GM18873 (cell line): ENCODE results near the gene SEC61B.
"Not testable (repeated sequence)": the region's sequence is repeated elsewhere in the genome, so short reads cannot be mapped to it uniquely, and the experiment has no call there.

ENCODE experiments used
- ATAC-seq: cut with Tn5 transposase; IDR thresholded peaks from one replicate; pipeline ENCODE4 v1.9.1; 2021; ENCODE audit warnings: mild to moderate bottlenecking, moderate library complexity, moderate number of reproducible peaks; ENCODE audit not compliant: unreplicated experiment, low FRiP score

The SEC61B gene

GRCh38 chr9:99235926-99236634 is 14.0 kb downstream of the SEC61B start:
- ATAC-seq: peak; percentile 94

GRCh38 chr9:99237356-99237755 is 15.3 kb downstream of the SEC61B start:
- ATAC-seq: no peak

- not testable (repeated sequence) for ATAC-seq
Observed at GRCh38 chr9:99237849-99238248, 15.8 kb downstream of the SEC61B start.

- no peak for ATAC-seq
Observed at GRCh38 chr9:99238331-99238730, 16.2 kb downstream of the SEC61B start.

- no peak for ATAC-seq
Observed at GRCh38 chr9:99239341-99240060, 17.4 kb downstream of the SEC61B start.

- no peak for ATAC-seq
Observed at GRCh38 chr9:99241106-99241505, 19.0 kb downstream of the SEC61B start.

GRCh38 chr9:99244344-99245260 is 22.5 kb downstream of the SEC61B start:
- peak; percentile 88 for ATAC-seq

- peak; percentile 32 for ATAC-seq
Observed at GRCh38 chr9:99249619-99250018, 27.5 kb downstream of the SEC61B start.

- no peak for ATAC-seq
Observed at GRCh38 chr9:99251157-99251556, 29.1 kb downstream of the SEC61B start.

GRCh38 chr9:99253134-99253533 is 31.1 kb downstream of the SEC61B start:
- ATAC-seq: peak; percentile 22

- peak; percentile 78 for ATAC-seq
Observed at GRCh38 chr9:99253772-99254431, 31.8 kb downstream of the SEC61B start.

GRCh38 chr9:99255651-99256050 is 33.6 kb downstream of the SEC61B start:
- no peak for ATAC-seq

- ATAC-seq: no peak
Observed at GRCh38 chr9:99257723-99258389, 35.8 kb downstream of the SEC61B start.

GRCh38 chr9:99259231-99259918 is 37.3 kb downstream of the SEC61B start:
- no peak for ATAC-seq

GRCh38 chr9:99261923-99262322 is 39.8 kb downstream of the SEC61B start:
- no peak for ATAC-seq

GRCh38 chr9:99262949-99263418 is 40.9 kb downstream of the SEC61B start:
- peak; percentile 38 for ATAC-seq

- ATAC-seq: no peak
Observed at GRCh38 chr9:99264070-99264680, 42.1 kb downstream of the SEC61B start.

GRCh38 chr9:99265691-99266090 is 43.6 kb downstream of the SEC61B start:
- no peak for ATAC-seq
